ENCODE results near the gene CGN.

Gene CGN

DNA sequence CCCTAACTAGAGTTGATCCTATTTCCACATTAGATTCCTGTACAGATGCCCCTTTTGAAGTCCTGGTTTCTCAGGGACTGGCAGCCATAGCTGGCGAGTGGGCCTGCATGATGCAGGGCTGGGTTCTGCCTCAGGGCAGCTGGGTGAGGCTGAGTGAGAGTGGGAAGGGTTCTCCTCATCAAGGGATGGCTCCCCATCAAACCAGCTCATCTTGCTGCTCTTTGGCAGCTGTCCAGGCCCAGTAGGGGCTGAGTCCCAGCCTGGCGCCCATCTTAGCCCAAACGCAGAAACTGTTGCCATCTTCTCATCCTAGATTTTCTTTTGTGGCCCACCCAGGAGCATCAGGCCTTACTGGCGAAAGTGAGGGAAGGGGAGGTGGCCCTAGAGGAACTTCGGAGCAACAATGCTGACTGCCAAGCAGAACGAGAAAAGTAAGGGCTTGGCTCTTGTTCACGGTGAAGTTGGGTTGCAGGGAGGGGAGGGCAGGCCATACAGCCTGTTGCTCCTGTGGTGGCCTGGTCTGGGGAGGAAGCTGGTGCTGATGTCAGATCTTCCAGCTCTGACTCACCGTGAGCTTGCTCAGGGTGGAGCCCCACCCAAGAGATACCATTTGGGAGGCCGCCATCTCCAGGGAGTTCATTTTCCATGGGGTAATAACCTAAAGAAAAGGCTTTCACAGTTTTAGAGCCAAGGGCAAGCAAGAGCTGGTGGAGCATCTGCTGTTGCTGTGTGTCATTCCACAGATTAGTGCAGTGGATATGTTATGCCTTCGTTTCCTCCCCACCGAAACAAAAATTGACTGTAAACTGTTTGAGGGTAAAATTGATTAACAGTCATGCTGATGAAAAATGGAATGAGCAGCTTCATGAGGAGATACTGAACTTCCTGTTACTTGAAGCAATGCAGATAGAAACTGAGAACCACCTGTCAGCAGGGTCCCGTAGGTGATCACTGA, 63.7 kb downstream of the CGN start (continued):
- TF ChIP-seq, protein P1, sequence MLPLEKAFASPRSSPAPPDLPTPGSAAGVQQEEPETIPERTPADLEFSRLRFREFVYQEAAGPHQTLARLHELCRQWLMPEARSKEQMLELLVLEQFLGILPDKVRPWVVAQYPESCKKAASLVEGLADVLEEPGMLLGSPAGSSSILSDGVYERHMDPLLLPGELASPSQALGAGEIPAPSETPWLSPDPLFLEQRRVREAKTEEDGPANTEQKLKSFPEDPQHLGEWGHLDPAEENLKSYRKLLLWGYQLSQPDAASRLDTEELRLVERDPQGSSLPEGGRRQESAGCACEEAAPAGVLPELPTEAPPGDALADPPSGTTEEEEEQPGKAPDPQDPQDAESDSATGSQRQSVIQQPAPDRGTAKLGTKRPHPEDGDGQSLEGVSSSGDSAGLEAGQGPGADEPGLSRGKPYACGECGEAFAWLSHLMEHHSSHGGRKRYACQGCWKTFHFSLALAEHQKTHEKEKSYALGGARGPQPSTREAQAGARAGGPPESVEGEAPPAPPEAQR (tag by site-specific recombination; IDR thresholded peaks at IDR 0.05): no peak
- no peak for TF ChIP-seq ZNF623 (tag by site-specific recombination; IDR thresholded peaks at IDR 0.05)
- peak; percentile 66 for TF ChIP-seq KLF1 (tag by site-specific recombination; IDR thresholded peaks at IDR 0.05)
- TF ChIP-seq ZNF585B (tag by site-specific recombination; IDR thresholded peaks at IDR 0.05): no peak
- no peak for TF ChIP-seq ZNF354C (tag by site-specific recombination; IDR thresholded peaks at IDR 0.05; ENCODE audit: borderline replicate concordance, low read depth)
- TF ChIP-seq ZNF530 (tag by site-specific recombination; IDR thresholded peaks at IDR 0.05; ENCODE audit: low read depth): no peak
- no peak for TF ChIP-seq ZNF366 (tag by site-specific recombination; conservative IDR thresholded peaks at IDR 0.05)
- TF ChIP-seq ZXDB (tag by site-specific recombination; IDR thresholded peaks at IDR 0.05): no peak
- TF ChIP-seq TCF7L2 (IDR thresholded peaks at IDR 0.05; ENCODE audit: borderline replicate concordance, low read depth, low read length): no peak
- TF ChIP-seq YY1 (tag by site-specific recombination; IDR thresholded peaks at IDR 0.05): no peak

DNA sequence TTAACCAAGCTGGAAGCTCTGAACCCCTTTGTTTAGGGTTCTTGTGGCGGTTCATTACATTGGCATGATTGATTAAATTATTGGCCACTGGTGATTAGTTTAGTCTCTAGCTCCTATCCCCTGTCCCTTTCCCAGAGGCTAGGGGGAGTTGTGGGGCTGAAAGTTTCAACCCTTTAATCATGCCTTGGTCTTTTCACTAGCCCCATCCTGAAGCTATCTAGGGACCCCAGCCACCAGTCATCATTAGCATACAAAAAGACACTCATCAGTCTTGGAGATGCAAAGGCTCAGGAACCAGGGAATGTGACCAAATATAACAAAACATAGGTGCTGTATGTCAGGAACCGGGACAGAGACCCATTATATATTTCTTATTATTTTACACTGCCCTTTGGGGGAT, 66.0 kb downstream of the CGN start:
- CTCF ChIA-PET: interaction anchor here (0.6 to 2.5 kb wide), 3 partner anchors 13 to 259 kb away, joined by 3 to 10 read pairs (median 3); no protein-coding TSS in a partner anchor
- peaks cover 9 to 90% of the 10 kb centered on the region in 2 experiments; a peak in 2 of 3 replicates for H3K36me3 ChIP-seq (ENCODE audit: control insufficient read depth in 2 of 2, insufficient read depth in 1 of 2, low read length in 2 of 2)

DNA sequence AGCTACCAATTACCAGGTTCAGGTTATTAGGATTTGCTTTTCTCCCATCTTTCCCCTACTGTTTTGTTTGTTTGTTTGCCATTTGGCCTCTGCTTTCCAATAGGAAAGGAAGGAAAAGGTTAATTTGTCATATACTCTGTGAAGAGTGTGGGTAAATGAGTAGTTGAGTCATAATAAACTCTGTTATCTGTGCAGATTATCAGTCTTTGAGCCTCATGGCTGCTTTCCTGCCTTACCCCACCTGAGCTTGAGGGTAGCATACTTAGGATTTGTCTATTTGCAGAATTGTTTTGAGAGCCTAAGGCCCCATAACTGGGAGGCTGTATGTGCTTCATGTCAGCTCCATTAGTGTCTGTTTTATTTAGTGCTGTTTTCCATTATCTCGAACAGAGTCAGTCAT, 67.8 kb downstream of the CGN start:
- TF ChIP-seq ZNF664 (tag by site-specific recombination; IDR thresholded peaks at IDR 0.05) (0 out of 2 replicates have a peak, but pooled peaks have one; percentile 14), ZSCAN23 (tag by site-specific recombination; IDR thresholded peaks at IDR 0.05) (no peak)
- no peak overlapping the region for H3K4me3 ChIP-seq (ENCODE audit: low read depth, low read length)
- POLR2A ChIA-PET: no interaction called here
- H3K4me1 ChIP-seq (ENCODE audit: control insufficient read depth, insufficient read depth, low read length): no peaks in the 10 kb centered on the region
- H3K27ac ChIP-seq (ENCODE audit: extremely low read depth, low read depth, low read length): no peak overlapping the region
- peaks cover 9 to 89% of the 10 kb centered on the region in 2 experiments; a peak in 2 of 3 replicates for H3K36me3 ChIP-seq (ENCODE audit: control insufficient read depth in 2 of 2, insufficient read depth in 1 of 2, low read length in 2 of 2)
- no peaks in the 10 kb centered on the region for H3K9me3 ChIP-seq (ENCODE audit: control insufficient read depth, insufficient read depth, low read depth, low read length)
- CTCF ChIA-PET: interaction anchor here (1.6 to 2.5 kb wide), 3 partner anchors 11 to 155 kb away, joined by 9 to 11 read pairs (median 10); no protein-coding TSS in a partner anchor

More for the DNA sequence above, 66.0 kb downstream of the CGN start:
- TF ChIP-seq ZNF302 (tag by site-specific recombination; IDR thresholded peaks at IDR 0.05; ENCODE audit: low read depth) (no peak), ZNF660 (tag by site-specific recombination; IDR thresholded peaks at IDR 0.05) (no peak), KLF10 (tag by site-specific recombination; IDR thresholded peaks at IDR 0.05) (no peak), ZNF202 (tag by site-specific recombination; IDR thresholded peaks at IDR 0.05; ENCODE audit: borderline replicate concordance) (no peak), ZNF341 (tag by site-specific recombination; IDR thresholded peaks at IDR 0.05; ENCODE audit: low read depth) (no peak), ZIC2 (tag by site-specific recombination; IDR thresholded peaks at IDR 0.05) (no peak), ZNF324 (tag by site-specific recombination; IDR thresholded peaks at IDR 0.05) (no peak), ZNF175 (tag by site-specific recombination; IDR thresholded peaks at IDR 0.05) (no peak), REPIN1 (tag by site-specific recombination; IDR thresholded peaks at IDR 0.05; ENCODE audit: low read depth) (no peak), ZNF138 (tag by site-specific recombination; IDR thresholded peaks at IDR 0.05; ENCODE audit: borderline replicate concordance) (no peak), ZNF621 (tag by site-specific recombination; IDR thresholded peaks at IDR 0.05) (no peak), YY1 (tag by site-specific recombination; IDR thresholded peaks at IDR 0.05) (no peak), SALL2 (tag by site-specific recombination; IDR thresholded peaks at IDR 0.05; ENCODE audit: borderline replicate concordance) (no peak), SP2 (tag by site-specific recombination; IDR thresholded peaks at IDR 0.05) (no peak), ZNF830 (tag by site-specific recombination; IDR thresholded peaks at IDR 0.05; ENCODE audit: low read depth) (no peak), IKZF3 (tag by site-specific recombination; IDR thresholded peaks at IDR 0.05) (no peak)
- TF ChIP-seq, protein P2, sequence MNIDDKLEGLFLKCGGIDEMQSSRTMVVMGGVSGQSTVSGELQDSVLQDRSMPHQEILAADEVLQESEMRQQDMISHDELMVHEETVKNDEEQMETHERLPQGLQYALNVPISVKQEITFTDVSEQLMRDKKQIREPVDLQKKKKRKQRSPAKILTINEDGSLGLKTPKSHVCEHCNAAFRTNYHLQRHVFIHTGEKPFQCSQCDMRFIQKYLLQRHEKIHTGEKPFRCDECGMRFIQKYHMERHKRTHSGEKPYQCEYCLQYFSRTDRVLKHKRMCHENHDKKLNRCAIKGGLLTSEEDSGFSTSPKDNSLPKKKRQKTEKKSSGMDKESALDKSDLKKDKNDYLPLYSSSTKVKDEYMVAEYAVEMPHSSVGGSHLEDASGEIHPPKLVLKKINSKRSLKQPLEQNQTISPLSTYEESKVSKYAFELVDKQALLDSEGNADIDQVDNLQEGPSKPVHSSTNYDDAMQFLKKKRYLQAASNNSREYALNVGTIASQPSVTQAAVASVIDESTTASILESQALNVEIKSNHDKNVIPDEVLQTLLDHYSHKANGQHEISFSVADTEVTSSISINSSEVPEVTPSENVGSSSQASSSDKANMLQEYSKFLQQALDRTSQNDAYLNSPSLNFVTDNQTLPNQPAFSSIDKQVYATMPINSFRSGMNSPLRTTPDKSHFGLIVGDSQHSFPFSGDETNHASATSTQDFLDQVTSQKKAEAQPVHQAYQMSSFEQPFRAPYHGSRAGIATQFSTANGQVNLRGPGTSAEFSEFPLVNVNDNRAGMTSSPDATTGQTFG (tag by site-specific recombination; IDR thresholded peaks at IDR 0.05; ENCODE audit: borderline replicate concordance): no peak
- POLR2A ChIA-PET: no interaction called here
- H3K9me3 ChIP-seq (ENCODE audit: control insufficient read depth, insufficient read depth, low read depth, low read length): no peaks in the 10 kb centered on the region
- no peaks in the 10 kb centered on the region for H3K4me1 ChIP-seq (ENCODE audit: control insufficient read depth, insufficient read depth, low read length)
- no peak overlapping the region for H3K27ac ChIP-seq (ENCODE audit: extremely low read depth, low read depth, low read length)
- no peak overlapping the region for H3K4me3 ChIP-seq (ENCODE audit: low read depth, low read length)

Measured in HEK293 (cell line).